ENCODE measurements around the gene CRIP2. TPM values are rescaled to one million over a fixed set of nuclear protein-coding genes. Genes with fewer than 3 reads are reported as not detected.

The CRIP2 gene
- polyA plus RNA-seq, 3 donors: 86.2 to 165 (median 146) TPM

GRCh38 chr14:105490572-105491365 is 16.1 kb downstream of the CRIP2 start, which contains the start of gene TEDC1:
TEDC1 (plus strand) TSS chr14:105491246; CDS start chr14:105491376, 130 bp downstream.
- DNase-seq (ENCODE audit: extremely low read depth in 1 of 11, low read depth in 9 of 11, low spot score in 4 of 11): peak; percentile 96 to 100 (median 100)

GRCh38 chr14:105491366-105491973 is 16.8 kb downstream of the CRIP2 start:
- DNase-seq (ENCODE audit: extremely low read depth in 1 of 11, low read depth in 9 of 11, low spot score in 4 of 11): no peak

DNA sequence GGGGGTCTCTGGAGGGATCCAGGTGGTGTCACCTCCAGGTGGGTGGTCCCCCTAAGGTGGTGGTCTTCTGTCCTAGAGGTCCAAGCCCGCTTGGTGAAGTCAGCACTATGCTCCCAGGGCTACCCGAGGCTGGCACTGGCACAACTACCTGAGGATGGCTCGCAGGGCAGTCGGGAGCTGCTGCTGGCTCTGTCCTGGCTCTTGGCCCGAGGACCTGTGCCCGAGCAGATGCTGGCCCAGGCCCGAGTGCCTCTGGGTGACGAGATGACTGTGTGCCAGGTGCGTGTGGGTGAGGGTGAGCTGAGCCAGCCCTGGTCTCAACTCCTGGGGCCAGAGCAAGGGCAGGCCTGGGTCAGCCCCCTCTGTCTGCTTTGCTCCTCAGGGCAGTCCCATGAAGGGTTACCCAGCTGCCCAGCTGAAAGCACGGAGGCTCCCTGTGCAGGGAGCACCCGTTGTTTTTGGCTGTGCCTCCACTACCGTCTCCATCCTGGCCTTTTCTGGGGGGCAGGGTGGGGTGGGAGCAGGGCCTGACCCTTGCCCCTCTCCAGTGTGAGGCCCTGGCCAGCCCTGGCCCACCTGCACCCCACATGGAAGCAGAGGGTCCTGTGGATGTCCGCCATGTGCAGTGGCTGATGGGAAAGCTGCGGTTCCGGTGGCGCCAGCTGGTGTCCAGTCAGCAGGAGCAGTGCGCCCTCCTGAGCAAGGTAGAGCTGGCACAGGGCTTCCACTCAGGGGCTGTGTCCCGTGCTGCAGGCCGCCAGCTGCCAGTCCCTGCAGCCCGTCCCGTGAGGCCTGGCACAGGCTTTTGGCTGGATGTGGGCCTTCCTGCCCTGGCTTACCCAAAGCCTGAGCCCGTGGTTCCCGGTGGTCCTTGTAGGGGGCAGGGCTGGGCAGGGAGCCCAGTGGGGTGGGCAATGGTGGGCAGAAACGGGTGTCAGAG is 17.7 kb downstream of the CRIP2 start:
- DNase-seq (ENCODE audit: extremely low read depth in 1 of 11, low read depth in 9 of 11, low spot score in 4 of 11): no peak

DNA sequence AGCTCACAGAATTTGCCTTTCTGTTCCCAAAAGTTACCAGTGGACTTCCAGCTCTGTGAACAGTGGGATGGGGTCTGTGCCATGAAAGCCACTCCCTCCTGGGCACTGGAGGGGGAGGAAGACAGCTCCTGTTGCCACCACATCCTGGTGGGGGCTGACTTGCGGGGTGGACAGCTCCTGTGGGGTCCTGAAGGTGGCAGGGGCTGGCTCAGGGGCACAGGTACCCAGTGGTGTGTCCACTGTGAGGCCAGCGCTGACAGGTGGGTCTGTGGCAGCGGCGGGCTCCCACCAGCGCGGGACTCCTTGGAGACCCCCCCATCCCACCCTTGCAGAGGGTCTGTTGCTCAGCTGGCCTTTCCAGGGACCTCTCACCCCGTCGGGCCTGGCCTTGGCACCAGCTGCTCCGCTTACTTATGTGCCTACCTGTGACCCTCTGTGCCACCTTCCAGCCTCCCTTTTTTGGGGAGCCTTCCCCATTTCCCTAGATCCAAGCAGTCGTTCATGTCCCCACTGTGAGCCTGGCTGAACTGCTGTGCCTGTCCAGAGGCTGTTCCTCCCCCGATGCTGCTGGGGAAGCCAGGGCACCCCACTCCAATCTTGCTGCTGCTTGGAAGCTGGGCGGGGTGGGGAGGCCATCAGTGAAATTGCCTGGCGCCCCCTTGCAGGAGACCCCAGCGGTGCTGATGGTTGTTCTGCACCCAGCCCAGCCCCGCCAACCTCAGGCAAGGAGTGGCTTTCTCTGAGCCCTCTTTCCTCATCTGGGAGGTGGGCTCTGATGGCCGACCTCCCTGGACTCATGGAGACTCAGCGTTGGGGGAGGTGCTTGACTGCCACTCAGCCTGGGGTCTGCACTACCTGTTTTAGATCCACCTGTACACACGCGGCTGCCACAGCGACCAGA is 18.6 kb downstream of the CRIP2 start:
- DNase-seq (ENCODE audit: extremely low read depth in 1 of 11, low read depth in 9 of 11, low spot score in 4 of 11): no peak

- no peak for DNase-seq (ENCODE audit: extremely low read depth in 1 of 11, low read depth in 9 of 11, low spot score in 4 of 11)
Measured at GRCh38 chr14:105493921-105494605, 19.4 kb downstream of the CRIP2 start.

GRCh38 chr14:105494606-105494929 is 19.9 kb downstream of the CRIP2 start:
- DNase-seq (ENCODE audit: extremely low read depth in 1 of 11, low read depth in 9 of 11, low spot score in 4 of 11): no peak

DNA sequence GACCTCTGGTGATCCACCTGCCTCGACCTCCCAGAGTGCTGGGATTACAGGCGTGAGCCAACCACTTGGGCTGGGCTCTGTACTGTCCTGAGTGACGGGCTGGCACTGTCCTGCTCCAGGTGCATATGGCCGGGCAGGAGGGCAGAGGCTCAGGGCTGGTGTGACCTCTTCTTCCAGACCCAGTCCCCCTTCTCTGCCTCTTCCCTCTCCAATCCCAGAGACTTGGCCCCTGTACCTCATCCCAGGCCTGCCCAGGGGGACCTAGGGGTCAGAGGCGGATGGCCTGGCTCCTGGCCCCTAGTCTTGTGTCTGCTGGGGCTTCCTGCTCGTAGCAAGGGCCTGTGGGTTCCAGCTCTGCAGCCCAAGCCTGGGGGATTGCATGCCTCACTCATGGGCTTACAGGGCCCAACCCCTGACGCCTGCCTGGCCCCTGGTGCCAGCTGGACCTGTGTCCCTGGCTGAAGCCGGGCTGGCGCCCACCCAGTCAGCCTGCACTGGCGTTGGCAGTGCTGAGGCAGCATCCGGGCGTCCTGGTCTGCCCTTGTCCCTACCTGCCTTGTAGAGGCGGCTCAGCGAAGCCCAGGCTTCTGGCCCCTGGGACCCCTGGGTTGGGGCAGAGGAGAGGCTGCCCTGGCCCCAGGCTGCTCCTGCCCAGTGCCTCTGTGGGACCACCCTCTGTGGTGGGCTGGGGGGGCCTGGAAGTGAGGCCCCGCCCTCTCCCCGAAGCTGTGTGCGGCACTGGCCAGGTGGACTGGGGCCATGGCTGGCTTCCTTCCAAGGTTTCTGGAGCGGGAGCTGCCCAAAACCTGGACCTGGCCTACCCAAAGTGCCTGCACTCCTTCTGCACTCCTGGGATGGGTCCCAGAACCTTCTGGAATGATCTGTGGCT is 20.7 kb downstream of the CRIP2 start:
- no peak for DNase-seq (ENCODE audit: extremely low read depth in 1 of 11, low read depth in 9 of 11, low spot score in 4 of 11)

DNA sequence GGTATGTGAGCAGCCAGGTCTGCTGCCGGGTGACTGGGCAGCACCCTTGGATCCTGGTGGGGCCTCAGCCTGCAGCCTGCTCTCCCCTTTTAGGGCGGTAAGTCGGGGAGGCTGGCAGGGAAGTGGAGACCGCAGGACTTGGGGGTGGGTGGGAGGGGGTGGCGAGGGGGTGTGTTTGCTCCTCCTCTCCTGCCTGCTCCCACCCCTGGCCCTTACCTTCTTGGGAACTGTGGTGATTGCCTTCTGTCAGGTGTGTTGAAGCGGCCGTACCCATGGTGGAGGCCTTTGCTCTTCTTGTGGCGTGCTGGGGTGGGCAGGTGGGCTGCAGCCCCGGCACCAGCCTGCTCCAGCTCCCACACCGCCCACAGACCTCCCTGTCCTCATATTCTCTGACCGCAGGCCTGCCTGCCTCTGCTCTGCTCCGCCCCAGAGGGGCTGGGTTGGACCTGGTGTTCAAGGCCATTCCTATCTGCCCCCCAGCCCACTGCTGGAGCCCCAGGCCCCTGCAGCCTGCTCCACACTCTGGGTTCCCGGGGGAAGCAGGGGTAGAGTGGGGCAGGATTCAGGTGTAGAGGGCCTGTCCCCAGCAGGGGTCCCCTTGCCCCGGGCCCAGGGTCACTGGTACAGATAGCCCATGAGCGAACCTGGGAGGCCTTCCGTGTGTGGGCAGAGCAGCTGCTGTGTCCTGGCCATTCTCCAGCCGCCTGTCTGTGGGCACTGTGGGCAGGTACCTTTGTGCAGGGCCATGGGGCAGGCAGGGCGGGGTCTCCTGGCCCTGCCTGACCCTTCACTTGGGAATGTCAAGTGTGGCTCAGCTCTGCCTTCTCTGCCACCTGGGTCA is 21.6 kb downstream of the CRIP2 start:
- DNase-seq (ENCODE audit: extremely low read depth in 1 of 11, low read depth in 9 of 11, low spot score in 4 of 11): no peak

- DNase-seq (ENCODE audit: extremely low read depth in 1 of 11, low read depth in 9 of 11, low spot score in 4 of 11): no peak
Measured at GRCh38 chr14:105496831-105497591, 22.4 kb downstream of the CRIP2 start.

DNA sequence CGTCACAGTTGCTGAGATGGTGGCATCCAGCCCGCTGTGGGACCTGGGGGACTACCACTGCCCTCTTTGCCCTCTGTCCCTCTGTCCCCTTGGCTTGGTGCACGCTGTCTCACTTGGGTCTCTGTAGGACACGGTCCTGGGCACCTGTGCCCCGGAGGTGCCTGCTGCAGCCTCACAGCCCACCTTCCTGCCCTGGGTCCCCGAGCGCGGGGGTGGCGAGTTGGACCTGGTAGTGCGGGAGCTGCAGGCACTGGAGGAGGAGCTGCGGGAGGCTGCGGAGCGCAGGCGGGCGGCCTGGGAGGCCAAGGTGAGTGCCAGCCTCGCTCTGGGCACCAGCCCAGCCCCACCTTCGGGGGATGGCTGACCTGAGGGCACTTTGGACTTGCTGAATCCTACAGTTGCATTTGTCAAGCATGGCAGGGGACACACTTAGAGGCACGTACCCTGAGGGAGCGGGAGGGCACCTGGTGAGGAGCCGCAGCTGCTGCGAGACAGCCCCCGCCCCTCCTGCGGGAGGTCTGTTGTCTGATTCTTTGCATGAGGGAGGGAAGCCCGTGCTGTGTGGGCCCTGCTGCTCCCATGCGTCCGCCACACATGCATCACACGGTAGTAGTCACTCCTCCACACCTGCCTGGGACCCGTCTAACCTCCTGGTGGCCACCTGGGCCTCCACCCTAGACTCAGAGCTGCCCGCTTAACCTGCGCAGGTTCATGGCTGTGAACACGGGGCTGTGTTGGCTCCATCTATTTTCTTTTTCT is 23.2 kb downstream of the CRIP2 start:
- no peak for DNase-seq (ENCODE audit: extremely low read depth in 1 of 11, low read depth in 9 of 11, low spot score in 4 of 11)

DNA sequence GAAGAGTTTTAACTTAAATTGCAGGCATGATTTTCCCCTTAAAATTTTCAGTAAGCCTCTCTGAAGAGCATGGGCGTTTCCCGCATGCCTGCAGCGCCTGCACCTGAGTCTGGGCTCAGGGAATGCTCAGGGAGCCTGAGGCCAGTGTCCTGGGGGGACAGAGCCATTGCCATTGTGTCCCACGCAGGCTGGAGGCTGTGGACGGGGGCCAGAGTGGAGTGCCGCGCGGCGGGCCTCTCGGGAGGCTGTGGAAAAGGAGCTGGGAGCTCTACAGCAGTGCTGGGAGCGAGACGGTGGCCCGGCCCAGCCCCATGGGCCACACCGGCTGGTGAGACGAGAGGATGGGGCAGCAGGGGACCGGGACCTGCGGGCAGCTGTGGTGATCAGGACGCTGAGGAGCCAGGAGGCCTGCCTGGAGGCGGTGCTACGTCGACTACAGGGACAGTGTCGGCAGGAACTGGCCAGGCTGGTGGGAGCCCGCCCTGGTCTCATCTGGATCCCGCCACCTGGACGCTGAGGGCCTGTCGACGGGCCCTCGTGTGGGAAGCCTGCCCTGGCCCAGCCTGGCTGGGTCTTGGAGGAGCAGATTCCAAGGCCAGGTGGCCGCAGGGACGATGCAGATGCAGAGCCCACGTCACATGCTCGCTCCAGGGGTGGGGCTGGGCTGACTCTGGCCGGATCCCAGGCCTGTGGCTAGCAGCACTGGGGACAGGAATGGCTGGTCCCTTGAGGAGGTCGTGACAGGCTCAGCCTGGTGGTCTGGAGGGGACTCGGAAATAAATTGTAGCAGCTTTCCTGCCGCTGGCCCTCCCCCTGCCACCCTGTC is 24.0 kb downstream of the CRIP2 start:
- DNase-seq (ENCODE audit: extremely low read depth in 1 of 11, low read depth in 9 of 11, low spot score in 4 of 11): no peak

DNA sequence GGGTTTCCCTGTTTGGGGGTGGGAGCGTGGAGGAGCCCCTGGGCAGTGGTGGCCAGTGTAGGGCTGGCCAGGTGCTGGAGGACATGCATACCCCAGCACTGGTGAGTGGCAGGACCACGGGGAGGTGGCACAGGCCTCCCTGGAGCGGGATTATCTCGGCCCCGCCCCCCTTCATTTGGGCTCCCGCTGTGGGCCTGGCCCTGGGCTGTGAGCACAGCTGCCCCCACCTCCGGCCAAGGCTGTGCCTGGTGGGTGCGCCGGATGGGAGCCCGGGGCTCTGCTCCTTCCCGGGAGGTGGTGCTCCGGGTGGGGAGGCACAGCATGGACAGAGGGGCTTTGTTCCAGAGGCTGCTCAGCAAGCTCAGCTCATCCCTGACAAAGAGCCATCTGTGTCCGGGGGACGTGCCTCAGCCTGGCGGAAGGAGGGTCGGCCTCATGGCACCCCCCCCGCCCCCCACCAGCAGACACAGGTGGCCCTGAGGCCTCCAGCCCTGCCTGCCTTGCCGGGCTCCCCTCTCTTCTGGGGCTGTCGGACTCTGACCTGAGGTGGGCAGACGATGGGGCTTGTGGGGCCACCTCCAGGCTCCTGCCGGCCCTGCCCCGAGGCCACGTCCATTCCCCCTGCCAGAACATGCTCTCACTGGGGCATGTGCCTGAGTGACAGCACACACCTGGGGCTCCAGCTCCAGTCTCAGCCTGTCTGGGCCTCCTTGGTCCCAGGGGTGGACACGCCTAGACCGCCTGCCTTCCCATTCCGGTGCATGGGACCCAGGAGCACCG is 24.8 kb downstream of the CRIP2 start:
- DNase-seq (ENCODE audit: extremely low read depth in 1 of 11, low read depth in 9 of 11, low spot score in 4 of 11): no peak

GRCh38 chr14:105500036-105500725 is 25.6 kb downstream of the CRIP2 start:
- DNase-seq (ENCODE audit: extremely low read depth in 1 of 11, low read depth in 9 of 11, low spot score in 4 of 11): no peak
